Measurements from ENCODE around the gene TRIM7. TPM values are rescaled to one million over a fixed set of nuclear protein-coding genes. Genes with fewer than 3 reads are reported as not detected.

TRIM7 gene
- total RNA-seq, 6 experiments from 2014 or later: 0.07 to 1.4 (median 0.26) TPM; not detected in 1

GRCh38 chr5:181145133-181145532 lies 59.9 kb downstream of the TRIM7 start:
- DNase-seq: no peak
- 13% methylated on average over 1 of the region's 1 CpG for WGBS (ENCODE audit: insufficient coverage, low coverage, low lambda C conversion rate, missing lambda C conversion rate)
- H3K4me3 ChIP-seq: no peak overlapping the region
- intact Hi-C loops (cut with DNase I): no loop called here
- H3K4me1 ChIP-seq: no peaks in the 10 kb centered on the region
- H3K27ac ChIP-seq: no peak overlapping the region
- ATAC-seq: no peak
- H3K27me3 ChIP-seq: no peaks in the 10 kb centered on the region
- no peaks in the 10 kb centered on the region for H3K36me3 ChIP-seq
- no peaks in the 10 kb centered on the region for H3K9me3 ChIP-seq
- TF ChIP-seq CTCF (IDR thresholded peaks at IDR 0.05) (no peak), POLR2A (IDR thresholded peaks at IDR 0.05) (no peak)

Small RNA genes within 50 kb of the gene (microRNA-seq; reads per million reads assigned to microRNA genes)
- 0 reads per million in 2 donors for gene MIR4638

Small RNA genes within 50 kb of the gene (small RNA-seq; reads per million reads assigned to genes)
- gene MIR4638 (0 reads per million in 2 experiments), gene SNORD95 (0 reads per million in 2 experiments), gene SNORD96A (0 reads per million in 2 experiments)

Other genes with a start within 250 kb of the TRIM7 start
- gene BTNL3, start 216.3 kb downstream of the TRIM7 start, total RNA-seq: not detected
- 10 to 100 TPM in 1 of 6 experiments, 1 to 10 TPM in 5; 5.3 to 11.6 (median 7.8) TPM for gene BTNL9, start 164.9 kb downstream of the TRIM7 start, total RNA-seq
- not detected for gene OR2V1, start 74.0 kb downstream of the TRIM7 start, total RNA-seq
- gene OR2V2, start 57.6 kb downstream of the TRIM7 start, total RNA-seq: not detected
- gene TRIM41, start 18.1 kb upstream of the TRIM7 start, total RNA-seq: 10 to 100 TPM in 4 of 6 experiments, 1 to 10 TPM in 2; 7.3 to 20.6 (median 15.9) TPM
- gene RACK1, start 38.7 kb upstream of the TRIM7 start, total RNA-seq: 1,000 to 10,000 TPM in 2 of 6 experiments, 100 to 1,000 TPM in 4; 470 to 1,156 (median 552) TPM
- gene TRIM52, start 55.9 kb upstream of the TRIM7 start, total RNA-seq: 1 to 10 TPM; 2.8 to 6.5 (median 4.6) TPM
- gene OR4F3, start 162.1 kb upstream of the TRIM7 start, total RNA-seq: under 1 TPM in 1 of 6 experiments, not detected in 5; 0.61 TPM